Kidney tubule cell (primary cell): ENCODE data around the gene GOLGA6L10.
"Not testable (repeated sequence)": the region's sequence is repeated elsewhere in the genome, so short reads cannot be mapped to it uniquely, and the experiment has no call there.

Experiments
- DNase-seq: peaks from one replicate; pipeline ENCODE4 v3.0.0-alpha.2; 2018; ENCODE audit warnings: low spot score

Gene GOLGA6L10, protein sequence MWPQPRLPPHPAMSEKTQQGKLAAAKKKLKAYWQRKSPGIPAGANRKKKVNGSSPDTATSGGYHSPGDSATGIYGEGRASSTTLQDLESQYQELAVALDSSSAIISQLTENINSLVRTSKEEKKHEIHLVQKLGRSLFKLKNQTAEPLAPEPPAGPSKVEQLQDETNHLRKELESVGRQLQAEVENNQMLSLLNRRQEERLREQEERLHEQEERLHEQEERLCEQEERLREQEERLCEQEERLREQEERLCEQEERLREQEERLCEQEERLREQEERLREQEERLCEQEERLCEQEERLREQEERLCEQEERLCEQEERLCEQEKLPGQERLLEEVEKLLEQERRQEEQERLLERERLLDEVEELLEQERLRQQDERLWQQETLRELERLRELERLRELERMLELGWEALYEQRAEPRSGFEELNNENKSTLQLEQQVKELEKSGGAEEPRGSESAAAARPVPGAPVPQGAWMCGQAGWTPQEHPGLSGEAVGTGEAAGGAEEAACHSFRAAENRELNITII

GRCh38 chr15:82349375-82349774, at the start of gene GOLGA6L10:
Gene GOLGA6L10, minus strand, starts transcription at chr15:82349475. Its CDS starts 100 bp downstream, at chr15:82349375.
- not testable (repeated sequence) for DNase-seq

DNA sequence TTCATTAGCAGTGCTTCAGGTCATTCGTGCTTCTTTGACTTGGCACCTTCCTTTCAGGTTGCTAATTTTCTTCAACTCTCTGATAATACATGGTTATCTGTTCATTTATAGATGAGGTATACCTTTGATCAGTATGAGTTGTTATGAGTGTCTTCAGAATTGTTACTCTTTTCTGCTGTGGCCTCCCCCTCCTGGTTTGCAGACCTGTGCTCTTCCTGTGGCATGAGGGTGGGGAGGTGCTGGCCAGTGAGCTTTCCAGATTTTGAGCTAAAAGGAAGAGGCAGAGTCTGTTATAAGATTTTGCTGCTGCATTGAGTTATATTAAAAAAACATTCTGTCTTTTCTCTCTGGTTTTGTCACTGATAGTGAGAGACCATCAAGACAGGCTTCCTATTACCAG, 49.5 kb upstream of the GOLGA6L10 start:
- no peak for DNase-seq

DNA sequence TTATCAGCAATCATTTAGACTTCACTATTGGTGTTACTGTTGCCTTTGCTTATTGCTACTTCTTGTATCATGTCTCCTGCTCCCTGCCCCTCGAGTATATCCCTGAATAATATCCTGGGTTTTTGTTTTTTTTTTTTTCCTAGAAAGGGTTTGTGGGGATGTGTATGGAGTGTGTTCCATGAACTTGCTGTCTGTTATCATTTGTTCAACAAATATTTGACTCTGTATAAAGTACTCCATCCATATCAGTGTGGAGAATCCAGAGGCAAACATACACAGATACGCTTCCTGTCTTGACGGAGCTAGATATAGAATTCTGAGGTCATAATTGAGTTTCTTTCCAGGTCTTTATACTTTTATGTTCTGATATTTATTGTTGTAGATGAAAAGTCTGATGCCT, 48.5 kb upstream of the GOLGA6L10 start:
- no peak for DNase-seq

DNA sequence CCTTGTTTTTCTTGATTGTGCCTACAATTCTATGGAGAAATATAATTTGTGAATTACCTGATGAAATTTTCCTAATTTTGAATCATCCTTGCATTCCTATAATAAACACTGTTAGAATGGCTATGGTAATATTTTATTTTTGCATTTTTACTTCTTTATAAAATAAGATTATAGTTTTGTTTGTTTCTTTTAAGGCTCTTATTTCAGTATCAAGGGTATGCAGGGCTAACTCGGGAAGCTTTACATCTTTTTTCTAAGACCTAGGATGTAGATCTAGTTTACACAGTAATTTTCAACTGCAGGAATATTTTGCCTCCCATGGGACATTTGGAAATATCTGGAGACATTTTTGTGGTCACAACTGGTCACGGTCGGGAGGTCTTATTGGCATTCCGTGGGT, 46.5 kb upstream of the GOLGA6L10 start:
- DNase-seq, result not testable (repeated sequence)

GRCh38 chr15:82393671-82394070, 44.4 kb upstream of the GOLGA6L10 start:
- DNase-seq, result peak; percentile 73

GRCh38 chr15:82392077-82392476, 42.8 kb upstream of the GOLGA6L10 start:
- not testable (repeated sequence) for DNase-seq

DNA sequence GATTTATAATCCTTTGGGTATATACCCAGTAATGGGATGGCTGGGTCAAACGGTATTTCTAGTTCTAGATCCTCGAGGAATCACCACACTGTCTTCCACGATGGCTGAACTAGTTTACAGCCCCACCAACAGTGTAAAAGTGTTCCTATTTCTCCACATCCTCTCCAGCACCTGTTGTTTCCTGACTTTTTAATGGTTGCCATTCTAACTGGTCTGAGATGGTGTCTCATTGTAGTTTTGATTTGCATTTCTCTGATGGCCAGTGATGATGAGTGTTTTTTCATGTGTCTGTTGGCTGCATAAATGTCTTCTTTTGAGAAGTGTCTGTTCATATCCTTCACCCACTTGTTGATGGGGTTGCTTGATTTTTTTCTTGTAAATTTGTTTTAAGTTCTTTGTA, 40.9 kb upstream of the GOLGA6L10 start:
- DNase-seq, result not testable (repeated sequence)

GRCh38 chr15:82387209-82387608, 37.9 kb upstream of the GOLGA6L10 start:
- DNase-seq, result not testable (repeated sequence)

- not testable (repeated sequence) for DNase-seq
Measured at GRCh38 chr15:82381330-82381955, 32.2 kb upstream of the GOLGA6L10 start.

DNA sequence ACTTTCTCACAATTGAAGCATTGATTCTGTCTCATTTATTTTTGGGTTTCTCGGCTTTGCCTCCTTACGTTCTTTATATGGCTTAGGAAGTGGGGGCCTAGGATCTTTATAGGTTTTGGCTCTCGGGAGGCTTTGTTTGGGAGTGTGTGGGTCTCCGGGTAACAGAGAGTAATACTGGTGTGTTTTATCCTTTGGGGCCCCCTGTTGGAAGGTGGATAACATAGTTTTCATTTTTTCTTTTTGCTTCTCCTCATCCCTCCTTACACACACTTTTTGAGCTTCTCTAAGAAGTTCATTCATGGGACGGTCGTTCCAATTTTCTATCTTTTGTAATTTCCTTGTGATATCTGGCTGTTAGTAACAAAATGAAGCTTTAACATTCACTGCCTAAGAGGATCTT, 30.3 kb upstream of the GOLGA6L10 start:
- not testable (repeated sequence) for DNase-seq

DNA sequence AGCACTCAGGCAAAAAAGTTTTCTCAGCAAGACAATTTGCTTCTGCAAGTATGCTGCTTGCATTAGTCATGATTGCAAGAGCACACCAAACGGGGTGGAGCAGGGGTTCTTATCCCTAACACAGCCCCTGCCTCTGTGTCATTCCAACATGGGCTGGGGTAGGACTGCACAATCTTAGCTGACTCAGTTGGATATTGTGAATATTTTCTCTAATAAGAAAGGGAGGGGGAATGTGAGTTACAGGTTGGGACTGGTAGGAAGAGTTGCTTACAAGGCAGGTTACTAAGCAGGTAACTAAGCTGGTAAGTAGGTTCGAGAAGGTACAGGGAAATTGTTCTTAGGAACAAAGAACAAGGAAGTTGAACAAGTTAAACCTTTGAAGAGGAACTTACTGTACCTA, 24.4 kb upstream of the GOLGA6L10 start:
- peak; percentile 42 for DNase-seq

- DNase-seq, result no peak
Measured at GRCh38 chr15:82371656-82372055, 22.4 kb upstream of the GOLGA6L10 start.

DNA sequence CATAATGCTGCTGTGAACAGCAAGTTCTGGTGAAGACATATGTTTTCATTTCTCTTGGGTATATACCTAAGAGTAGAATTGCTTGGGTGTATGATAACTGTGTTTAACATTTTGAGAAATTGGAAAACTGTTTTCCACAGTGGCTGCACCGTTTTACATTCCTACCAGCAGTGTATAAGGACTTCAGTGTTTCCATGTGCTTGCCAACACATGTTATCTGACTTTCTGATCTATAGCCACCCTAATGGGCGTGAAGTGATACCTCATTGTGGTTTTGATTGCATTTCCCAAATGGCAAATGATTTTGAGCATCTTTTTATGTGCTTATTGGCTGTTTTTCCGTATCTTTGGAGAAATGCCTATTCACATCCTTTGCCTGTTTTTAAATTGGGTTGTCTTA, 18.5 kb upstream of the GOLGA6L10 start:
- DNase-seq, result not testable (repeated sequence)

DNA sequence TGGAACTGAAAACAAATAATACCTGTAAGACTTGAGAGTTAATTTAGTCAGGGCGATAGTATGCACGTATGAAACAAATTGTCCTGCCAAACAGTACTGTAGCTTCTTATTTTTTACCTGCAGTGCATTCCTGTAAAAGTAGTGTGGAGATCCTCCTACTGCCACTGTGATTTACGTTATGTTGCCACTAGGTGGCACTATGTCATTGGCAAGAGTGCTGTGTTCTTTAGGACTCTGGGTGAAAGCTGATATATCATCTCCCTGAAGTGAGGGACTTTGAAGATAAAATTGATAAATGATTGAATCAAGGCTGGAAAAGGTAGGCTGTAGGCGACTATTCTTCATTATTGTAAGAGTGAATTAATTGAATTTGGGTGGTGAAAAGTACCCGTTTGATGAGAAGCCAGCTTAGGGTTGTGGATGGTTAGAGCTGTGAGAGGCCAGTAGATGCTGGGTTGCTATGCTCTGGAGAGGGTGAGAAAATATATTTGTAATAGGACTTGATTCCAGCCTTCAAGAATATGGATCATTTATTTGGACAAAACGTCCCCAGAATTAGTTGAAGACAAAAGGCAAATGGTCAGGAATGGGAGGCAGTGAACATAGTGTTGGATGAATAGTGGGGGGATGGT, 16.5 kb upstream of the GOLGA6L10 start:
- not testable (repeated sequence) for DNase-seq

DNA sequence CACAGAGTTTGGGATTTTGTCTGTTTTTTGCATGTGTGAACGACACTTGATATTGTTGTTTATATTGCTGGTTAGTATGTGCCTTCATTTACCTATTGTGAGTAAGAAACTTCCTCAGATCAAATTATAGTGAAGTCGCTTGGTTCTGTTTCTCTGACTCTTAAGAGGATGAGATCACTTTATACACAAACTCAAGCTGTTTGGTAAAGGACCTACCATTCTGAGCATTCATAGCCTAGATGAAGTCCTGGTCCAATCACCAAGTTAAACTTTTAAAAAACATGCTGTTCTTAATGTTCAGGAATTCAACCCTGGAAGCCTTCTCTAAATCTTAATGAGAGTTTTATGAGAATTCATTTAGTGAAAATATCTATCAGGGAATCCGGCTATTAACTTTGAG, 15.3 kb upstream of the GOLGA6L10 start:
- DNase-seq, result not testable (repeated sequence)

DNA sequence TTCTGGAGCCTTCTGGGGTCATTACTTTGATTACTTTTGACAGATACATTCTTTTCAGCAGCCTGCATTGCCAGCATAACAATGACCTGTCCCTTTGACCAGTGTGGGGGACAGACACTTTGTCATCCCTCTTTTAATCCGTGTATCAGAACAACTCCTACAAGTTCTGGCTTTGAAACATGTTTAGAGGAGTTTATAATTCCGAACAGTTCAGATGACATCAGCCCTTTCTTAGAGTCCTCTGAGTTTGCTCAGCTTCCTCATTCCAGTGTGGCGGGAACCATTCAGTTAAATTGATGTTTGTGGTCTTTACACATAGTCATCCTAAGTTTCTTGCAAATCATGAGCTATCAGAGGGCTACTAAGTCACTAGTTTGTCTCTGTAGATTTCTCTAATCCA, 13.5 kb upstream of the GOLGA6L10 start:
- DNase-seq, result not testable (repeated sequence)

GRCh38 chr15:82360618-82361017, 11.3 kb upstream of the GOLGA6L10 start:
- not testable (repeated sequence) for DNase-seq

DNA sequence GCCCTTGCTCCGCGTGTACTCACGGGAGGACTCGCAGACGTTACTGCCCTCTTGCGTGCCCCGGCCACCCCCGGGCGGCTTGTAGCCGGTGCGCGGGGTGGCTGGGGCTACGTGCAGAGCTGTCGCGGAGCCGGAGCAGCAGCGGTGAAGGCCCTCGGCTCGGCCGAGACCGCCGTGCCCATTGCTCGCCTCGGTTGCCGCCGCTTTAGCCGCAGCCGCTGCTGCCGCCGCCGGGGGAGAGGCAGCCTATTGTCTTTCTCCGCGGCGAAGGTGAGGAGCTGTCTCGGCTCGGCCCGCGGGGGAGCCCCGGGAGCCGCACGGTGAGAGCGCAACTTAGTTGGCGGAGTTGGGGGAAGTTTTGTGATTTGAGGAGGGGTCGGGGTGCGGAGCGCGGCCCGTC, 5.8 kb upstream of the GOLGA6L10 start:
- not testable (repeated sequence) for DNase-seq

DNA sequence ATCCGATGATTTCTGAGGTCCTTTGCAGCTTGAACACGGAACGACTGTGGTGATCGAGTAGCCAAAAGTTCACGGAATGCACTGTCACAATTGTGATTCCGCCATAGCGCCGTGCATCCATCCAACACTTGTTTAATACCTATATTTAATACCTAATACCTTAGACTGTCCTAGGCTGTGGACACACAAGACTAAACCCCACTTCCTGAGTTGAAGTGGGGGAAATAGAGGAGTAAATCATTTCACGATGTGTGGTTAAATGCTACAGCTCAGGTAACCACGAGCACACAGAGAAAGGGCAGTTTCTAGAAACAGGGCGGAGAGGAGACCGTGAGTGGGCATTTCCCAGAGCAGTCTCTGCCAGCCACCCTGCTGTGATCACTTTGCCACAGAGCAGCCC, 5.3 kb upstream of the GOLGA6L10 start:
- DNase-seq, result not testable (repeated sequence)

- DNase-seq, result not testable (repeated sequence)
Measured at GRCh38 chr15:82347645-82348044, 1.6 kb downstream of the GOLGA6L10 start.

DNA sequence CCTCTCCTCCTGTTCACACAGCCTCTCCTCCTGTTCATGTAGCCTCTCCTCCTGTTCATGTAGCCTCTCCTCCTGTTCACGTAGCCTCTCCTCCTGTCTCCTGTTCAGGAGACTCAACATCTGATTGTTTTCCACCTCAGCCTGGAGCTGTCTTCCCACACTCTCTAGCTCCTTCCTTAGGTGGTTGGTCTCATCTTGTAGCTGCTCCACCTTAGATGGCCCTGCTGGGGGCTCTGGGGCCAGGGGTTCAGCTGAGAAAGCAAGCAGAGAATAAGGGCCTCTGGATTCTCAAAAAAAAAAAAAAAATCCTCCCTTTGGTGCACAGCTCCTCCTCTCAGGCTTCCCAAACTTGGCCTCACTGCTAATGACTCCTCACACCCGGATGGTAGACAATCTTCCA, 4.1 kb downstream of the GOLGA6L10 start:
- not testable (repeated sequence) for DNase-seq

DNA sequence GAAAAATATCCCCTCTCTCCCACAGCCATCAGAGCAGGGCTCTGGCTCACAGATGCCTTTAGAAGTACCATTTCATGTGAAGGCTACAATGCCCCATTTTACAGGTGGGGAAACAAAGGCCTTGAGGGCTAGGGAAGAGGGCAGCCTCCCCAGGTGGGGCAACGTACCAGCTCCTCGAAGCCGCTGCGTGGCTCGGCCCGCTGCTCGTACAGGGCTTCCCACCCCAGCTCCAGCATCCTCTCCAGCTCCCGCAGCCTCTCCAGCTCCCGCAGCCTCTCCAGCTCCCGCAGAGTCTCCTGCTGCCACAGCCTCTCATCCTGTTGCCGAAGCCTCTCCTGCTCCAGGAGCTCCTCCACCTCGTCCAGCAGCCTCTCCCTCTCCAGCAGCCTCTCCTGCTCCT, 4.9 kb downstream of the GOLGA6L10 start:
- DNase-seq, result not testable (repeated sequence)

DNA sequence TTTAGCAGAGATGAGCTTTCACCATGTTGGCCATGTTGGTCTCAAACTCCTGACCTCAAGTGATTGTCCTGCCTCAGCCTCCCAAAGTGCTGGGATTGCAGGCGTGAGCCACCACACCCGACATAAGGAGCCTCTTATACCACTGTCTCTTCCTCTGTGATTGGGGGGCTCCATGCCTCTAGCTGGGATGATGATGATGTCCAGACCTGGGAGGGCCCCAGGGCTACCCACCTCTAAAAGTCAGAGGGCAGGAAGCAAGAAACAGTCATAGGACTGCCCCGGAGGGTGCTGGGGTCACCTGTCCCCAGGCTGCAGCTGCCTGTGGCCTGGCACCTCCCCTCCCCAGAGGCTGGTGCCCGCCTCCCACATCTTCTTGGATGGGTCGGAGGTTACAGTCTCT, 5.4 kb downstream of the GOLGA6L10 start:
- not testable (repeated sequence) for DNase-seq
